HepG2 (cell line): ENCODE measurements around the gene AP3B1. TPM values are rescaled to one million over a fixed set of nuclear protein-coding genes. Genes with fewer than 3 reads are reported as not detected.

ENCODE experiments used
- ETV5 ChIP-seq: IDR thresholded peaks from 2 replicates; pipeline ENCODE4 v1.6.1; 2018; ENCODE audit warnings: missing biosample characterization, missing genetic modification reagents, inconsistent platforms, borderline replicate concordance
- GTF2F1 ChIP-seq: fragments of 150-350 bp; IDR thresholded peaks from 2 replicates; pipeline ENCODE4 v1.6.1; 2014; ENCODE audit warnings: low read length
- MIXL1 ChIP-seq: IDR thresholded peaks from 2 replicates; pipeline ENCODE4 v1.6.1; 2016
- MYC ChIP-seq: sonication (generic); formaldehyde crosslinking; IDR thresholded peaks from 2 replicates; pipeline ENCODE4 v1.9.0; 2021; ENCODE audit warnings: missing genetic modification reagents, borderline replicate concordance
- NFRKB ChIP-seq: fragments of 450-650 bp; IDR thresholded peaks from 2 replicates; pipeline ENCODE4 v1.6.1; 2017
- SALL2 ChIP-seq: sonication (generic); formaldehyde crosslinking; IDR thresholded peaks from 2 replicates; pipeline ENCODE4 v1.8.1; 2023; ENCODE audit warnings: mild to moderate bottlenecking, missing genetic modification reagents, inconsistent platforms
- ZNF256 ChIP-seq: sonication (generic); formaldehyde crosslinking; conservative IDR thresholded peaks from 2 replicates; pipeline ENCODE4 v1.4.0; 2020; ENCODE audit warnings: missing genetic modification reagents
- ZSCAN20 ChIP-seq: sonication (generic); formaldehyde crosslinking; IDR thresholded peaks from 2 replicates; pipeline ENCODE4 v1.4.0; 2020; ENCODE audit warnings: missing genetic modification reagents, mild to moderate bottlenecking, borderline replicate concordance
- polyA plus RNA-seq, 8 experiments: library from polyadenylated mRNA; depleted of rRNA in 3 of 8; stranded (reverse) in 7 of 8; unstranded in 1 of 8; fragments of >200 nt; fragmentation: Illumina TruSeq in 4 of 8; extraction: Trizol in 4 of 8; gene quantifications; 2 replicates each; pipeline versions ENCODE4 v1.2.1 to v1.2.3, GENCODE V29; 2011 to 2016; ENCODE audit warnings: low read depth in 4 of 8, missing spikeins in 1 of 8, mixed read lengths in 1 of 8; ENCODE audit not compliant: insufficient read depth in 1 of 8
- total RNA-seq, 5 experiments: library from RNA; depleted of rRNA; stranded (reverse); fragments of >200 nt; fragmentation: Illumina TruSeq; extraction: Trizol; gene quantifications; 2 replicates each; pipeline ENCODE4 v1.2.3, GENCODE V29; 2016; ENCODE audit warnings: low read depth in 1 of 5
- TF ChIP-seq, protein P1 (sequence below): sonication (generic); formaldehyde crosslinking; IDR thresholded peaks from 2 replicates; pipeline ENCODE4 v1.4.0; 2020; ENCODE audit warnings: missing genetic modification reagents, borderline replicate concordance
- TF ChIP-seq, protein P2 (sequence below): IDR thresholded peaks from 2 replicates; pipeline ENCODE4 v1.6.1; 2016; ENCODE audit warnings: low read depth, control low read depth
- TF ChIP-seq, protein P3 (sequence below): sonication (generic); formaldehyde crosslinking; IDR thresholded peaks from 2 replicates; pipeline ENCODE4 v1.5.1; 2020; ENCODE audit warnings: mild to moderate bottlenecking, moderate library complexity, missing genetic modification reagents
- TF ChIP-seq, protein P4 (sequence below): sonication (generic); formaldehyde crosslinking; IDR thresholded peaks from 2 replicates; pipeline ENCODE4 v1.4.0; 2020; ENCODE audit warnings: mild to moderate bottlenecking, low read depth, missing genetic modification reagents
- TF ChIP-seq, protein P5 (sequence below): sonication (generic); formaldehyde crosslinking; IDR thresholded peaks from 2 replicates; pipeline ENCODE4 v1.5.0; 2020; ENCODE audit warnings: mild to moderate bottlenecking, missing genetic modification reagents, borderline replicate concordance
- TF ChIP-seq, protein P6 (sequence below): IDR thresholded peaks from 2 replicates; pipeline ENCODE4 v1.6.1; 2016; ENCODE audit warnings: low read depth

Gene AP3B1
- total and polyA plus RNA-seq, 2 of the 13 experiments (the other 11 are each of a cell fraction or from before 2014, with no cell fraction given) = 37.7 to 51.2 TPM

DNA sequence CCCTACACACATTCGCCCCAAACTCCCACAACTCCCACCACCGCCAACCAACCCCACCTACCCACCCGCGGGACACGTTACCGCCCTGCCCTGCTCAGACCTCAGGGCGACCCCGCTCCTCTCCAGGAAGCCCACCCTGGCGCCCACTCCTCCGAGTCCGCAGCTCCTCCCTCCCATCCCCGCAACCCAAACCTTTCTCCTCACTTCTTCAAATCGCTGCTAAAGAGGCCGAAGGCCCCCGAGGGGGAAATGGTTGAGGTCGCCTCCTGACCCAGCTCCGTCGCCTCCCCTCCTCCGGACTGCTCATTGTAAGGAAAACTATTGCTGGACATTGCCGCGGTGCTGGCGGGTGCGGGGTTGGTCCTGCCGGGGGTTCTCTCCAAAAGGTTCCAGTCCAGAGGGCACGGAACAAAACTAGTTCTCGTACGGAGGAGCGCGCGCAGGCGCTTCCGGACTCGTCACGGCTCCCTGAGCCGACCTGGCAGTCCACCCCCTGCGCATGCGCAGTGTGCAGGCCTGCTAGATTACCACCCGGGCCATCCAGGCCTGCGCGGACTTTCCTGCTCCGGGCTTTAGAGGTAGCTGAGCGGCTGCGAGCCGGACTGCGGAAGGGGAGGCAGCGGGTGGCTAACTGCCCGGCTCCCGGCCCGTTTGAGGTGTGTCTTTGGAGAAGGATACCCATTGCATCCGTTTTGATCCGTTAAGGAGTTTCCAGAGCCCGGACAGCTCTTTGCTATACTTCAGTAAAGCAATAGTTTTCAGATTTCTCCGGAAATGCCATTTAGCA is at the start of gene AP3B1 (continued):
- TF ChIP-seq, protein P1, sequence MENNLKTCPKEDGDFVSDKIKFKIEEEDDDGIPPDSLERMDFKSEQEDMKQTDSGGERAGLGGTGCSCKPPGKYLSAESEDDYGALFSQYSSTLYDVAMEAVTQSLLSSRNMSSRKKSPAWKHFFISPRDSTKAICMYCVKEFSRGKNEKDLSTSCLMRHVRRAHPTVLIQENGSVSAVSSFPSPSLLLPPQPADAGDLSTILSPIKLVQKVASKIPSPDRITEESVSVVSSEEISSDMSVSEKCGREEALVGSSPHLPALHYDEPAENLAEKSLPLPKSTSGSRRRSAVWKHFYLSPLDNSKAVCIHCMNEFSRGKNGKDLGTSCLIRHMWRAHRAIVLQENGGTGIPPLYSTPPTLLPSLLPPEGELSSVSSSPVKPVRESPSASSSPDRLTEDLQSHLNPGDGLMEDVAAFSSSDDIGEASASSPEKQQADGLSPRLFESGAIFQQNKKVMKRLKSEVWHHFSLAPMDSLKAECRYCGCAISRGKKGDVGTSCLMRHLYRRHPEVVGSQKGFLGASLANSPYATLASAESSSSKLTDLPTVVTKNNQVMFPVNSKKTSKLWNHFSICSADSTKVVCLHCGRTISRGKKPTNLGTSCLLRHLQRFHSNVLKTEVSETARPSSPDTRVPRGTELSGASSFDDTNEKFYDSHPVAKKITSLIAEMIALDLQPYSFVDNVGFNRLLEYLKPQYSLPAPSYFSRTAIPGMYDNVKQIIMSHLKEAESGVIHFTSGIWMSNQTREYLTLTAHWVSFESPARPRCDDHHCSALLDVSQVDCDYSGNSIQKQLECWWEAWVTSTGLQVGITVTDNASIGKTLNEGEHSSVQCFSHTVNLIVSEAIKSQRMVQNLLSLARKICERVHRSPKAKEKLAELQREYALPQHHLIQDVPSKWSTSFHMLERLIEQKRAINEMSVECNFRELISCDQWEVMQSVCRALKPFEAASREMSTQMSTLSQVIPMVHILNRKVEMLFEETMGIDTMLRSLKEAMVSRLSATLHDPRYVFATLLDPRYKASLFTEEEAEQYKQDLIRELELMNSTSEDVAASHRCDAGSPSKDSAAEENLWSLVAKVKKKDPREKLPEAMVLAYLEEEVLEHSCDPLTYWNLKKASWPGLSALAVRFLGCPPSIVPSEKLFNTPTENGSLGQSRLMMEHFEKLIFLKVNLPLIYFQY (CRISPR knock-in tag) = peak; percentile 91; the same call in 1 of the 2 replicates
- peak; percentile 54; the same call in 1 of the 2 replicates for TF ChIP-seq GTF2F1
- peak; percentile 62; the same call in 1 of the 2 replicates for TF ChIP-seq MIXL1
- TF ChIP-seq, protein P2, sequence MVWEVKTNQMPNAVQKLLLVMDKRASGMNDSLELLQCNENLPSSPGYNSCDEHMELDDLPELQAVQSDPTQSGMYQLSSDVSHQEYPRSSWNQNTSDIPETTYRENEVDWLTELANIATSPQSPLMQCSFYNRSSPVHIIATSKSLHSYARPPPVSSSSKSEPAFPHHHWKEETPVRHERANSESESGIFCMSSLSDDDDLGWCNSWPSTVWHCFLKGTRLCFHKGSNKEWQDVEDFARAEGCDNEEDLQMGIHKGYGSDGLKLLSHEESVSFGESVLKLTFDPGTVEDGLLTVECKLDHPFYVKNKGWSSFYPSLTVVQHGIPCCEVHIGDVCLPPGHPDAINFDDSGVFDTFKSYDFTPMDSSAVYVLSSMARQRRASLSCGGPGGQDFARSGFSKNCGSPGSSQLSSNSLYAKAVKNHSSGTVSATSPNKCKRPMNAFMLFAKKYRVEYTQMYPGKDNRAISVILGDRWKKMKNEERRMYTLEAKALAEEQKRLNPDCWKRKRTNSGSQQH (CRISPR knock-in tag) = peak; percentile 78; the same call in 1 of the 2 replicates
- TF ChIP-seq, protein P3, sequence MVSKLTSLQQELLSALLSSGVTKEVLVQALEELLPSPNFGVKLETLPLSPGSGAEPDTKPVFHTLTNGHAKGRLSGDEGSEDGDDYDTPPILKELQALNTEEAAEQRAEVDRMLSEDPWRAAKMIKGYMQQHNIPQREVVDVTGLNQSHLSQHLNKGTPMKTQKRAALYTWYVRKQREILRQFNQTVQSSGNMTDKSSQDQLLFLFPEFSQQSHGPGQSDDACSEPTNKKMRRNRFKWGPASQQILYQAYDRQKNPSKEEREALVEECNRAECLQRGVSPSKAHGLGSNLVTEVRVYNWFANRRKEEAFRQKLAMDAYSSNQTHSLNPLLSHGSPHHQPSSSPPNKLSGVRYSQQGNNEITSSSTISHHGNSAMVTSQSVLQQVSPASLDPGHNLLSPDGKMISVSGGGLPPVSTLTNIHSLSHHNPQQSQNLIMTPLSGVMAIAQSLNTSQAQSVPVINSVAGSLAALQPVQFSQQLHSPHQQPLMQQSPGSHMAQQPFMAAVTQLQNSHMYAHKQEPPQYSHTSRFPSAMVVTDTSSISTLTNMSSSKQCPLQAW (CRISPR knock-in tag) = peak; percentile 52
- TF ChIP-seq, protein P4, sequence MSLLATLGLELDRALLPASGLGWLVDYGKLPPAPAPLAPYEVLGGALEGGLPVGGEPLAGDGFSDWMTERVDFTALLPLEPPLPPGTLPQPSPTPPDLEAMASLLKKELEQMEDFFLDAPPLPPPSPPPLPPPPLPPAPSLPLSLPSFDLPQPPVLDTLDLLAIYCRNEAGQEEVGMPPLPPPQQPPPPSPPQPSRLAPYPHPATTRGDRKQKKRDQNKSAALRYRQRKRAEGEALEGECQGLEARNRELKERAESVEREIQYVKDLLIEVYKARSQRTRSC (CRISPR knock-in tag) = peak; percentile 7; the same call in 1 of the 2 replicates
- TF ChIP-seq ZNF256 (CRISPR knock-in tag) = peak; percentile 38
- peak; percentile 57; the same call in 1 of the 2 replicates for TF ChIP-seq MYC (CRISPR knock-in tag)
- TF ChIP-seq SALL2 (CRISPR knock-in tag) = no peak
- TF ChIP-seq, protein P5, sequence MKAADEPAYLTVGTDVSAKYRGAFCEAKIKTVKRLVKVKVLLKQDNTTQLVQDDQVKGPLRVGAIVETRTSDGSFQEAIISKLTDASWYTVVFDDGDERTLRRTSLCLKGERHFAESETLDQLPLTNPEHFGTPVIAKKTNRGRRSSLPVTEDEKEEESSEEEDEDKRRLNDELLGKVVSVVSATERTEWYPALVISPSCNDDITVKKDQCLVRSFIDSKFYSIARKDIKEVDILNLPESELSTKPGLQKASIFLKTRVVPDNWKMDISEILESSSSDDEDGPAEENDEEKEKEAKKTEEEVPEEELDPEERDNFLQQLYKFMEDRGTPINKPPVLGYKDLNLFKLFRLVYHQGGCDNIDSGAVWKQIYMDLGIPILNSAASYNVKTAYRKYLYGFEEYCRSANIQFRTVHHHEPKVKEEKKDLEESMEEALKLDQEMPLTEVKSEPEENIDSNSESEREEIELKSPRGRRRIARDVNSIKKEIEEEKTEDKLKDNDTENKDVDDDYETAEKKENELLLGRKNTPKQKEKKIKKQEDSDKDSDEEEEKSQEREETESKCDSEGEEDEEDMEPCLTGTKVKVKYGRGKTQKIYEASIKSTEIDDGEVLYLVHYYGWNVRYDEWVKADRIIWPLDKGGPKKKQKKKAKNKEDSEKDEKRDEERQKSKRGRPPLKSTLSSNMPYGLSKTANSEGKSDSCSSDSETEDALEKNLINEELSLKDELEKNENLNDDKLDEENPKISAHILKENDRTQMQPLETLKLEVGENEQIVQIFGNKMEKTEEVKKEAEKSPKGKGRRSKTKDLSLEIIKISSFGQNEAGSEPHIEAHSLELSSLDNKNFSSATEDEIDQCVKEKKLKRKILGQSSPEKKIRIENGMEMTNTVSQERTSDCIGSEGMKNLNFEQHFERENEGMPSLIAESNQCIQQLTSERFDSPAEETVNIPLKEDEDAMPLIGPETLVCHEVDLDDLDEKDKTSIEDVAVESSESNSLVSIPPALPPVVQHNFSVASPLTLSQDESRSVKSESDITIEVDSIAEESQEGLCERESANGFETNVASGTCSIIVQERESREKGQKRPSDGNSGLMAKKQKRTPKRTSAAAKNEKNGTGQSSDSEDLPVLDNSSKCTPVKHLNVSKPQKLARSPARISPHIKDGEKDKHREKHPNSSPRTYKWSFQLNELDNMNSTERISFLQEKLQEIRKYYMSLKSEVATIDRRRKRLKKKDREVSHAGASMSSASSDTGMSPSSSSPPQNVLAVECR (CRISPR knock-in tag) = peak; percentile 83; the same call in 1 of the 2 replicates
- no peak for TF ChIP-seq NFRKB
- peak; percentile 83 for TF ChIP-seq ETV5 (CRISPR knock-in tag)
- TF ChIP-seq, protein P6, sequence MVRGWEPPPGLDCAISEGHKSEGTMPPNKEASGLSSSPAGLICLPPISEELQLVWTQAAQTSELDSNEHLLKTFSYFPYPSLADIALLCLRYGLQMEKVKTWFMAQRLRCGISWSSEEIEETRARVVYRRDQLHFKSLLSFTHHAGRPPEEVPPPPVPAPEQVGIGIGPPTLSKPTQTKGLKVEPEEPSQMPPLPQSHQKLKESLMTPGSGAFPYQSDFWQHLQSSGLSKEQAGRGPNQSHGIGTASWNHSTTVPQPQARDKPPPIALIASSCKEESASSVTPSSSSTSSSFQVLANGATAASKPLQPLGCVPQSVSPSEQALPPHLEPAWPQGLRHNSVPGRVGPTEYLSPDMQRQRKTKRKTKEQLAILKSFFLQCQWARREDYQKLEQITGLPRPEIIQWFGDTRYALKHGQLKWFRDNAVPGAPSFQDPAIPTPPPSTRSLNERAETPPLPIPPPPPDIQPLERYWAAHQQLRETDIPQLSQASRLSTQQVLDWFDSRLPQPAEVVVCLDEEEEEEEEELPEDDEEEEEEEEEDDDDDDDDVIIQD (CRISPR knock-in tag) = peak; percentile 76; the same call in 1 of the 2 replicates
- TF ChIP-seq ZSCAN20 (CRISPR knock-in tag) = peak; percentile 65; the same call in 1 of the 2 replicates
